Measurements from ENCODE around the gene NPTX1. TPM values are rescaled to one million over a fixed set of nuclear protein-coding genes. Genes with fewer than 3 reads are reported as not detected.

Gene NPTX1
- total and polyA plus RNA-seq, 12 donors, result 0.30 to 68.2 (median 5.5) TPM

GRCh38 chr17:80477647-80478478 lies 1.5 kb upstream of the NPTX1 start:
- DNase-seq, result peak in 6 of 7 donors; percentile 42 to 68 (median 58)

DNA sequence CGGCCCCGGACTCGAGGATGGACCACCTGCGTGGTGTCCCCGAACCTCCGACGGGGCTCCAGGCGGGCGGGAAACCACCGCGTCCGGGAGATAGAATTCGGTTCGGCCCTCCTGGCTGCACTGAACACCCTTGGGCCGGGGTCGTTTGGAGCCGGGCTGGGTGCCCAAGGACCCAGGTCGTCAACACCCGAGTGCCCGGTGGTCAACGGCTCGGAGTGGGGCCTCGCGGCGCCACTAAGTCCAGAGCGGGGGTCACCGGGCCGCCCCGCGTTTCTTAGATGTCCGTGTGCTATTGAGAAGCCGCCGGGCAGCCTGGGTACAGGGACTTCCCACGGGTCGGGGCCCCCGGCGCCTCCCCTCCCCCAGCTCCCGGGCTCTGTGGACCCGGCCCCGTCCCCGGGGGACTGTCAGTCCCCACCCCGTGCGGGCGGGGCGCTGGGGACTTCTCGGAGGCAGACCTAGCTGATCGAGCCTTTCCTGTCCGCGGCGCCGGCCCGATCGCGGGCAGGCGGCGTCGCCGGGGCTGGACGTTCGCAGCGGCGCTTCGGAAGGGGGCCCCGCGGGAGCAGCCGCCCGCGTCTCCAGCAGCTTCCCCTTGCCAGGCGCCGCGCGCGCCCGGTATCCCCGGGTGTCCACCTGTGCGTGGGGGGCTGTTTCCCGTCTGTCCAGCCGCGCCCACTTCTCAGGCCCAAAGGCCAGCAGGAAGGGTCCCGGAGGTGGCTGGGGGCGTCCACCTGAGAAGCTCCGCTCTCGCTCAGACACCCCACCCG lies 655 bp upstream of the NPTX1 start:
- Histone ChIP-seq H3K4me3 (peak overlapping the region in 1 of 4 donors; percentile 50), H3K4me1 (replicated peaks in 1 of 2) (peaks cover 30 to 41% of the 10 kb centered on the region in 2 donors), H3K36me3 (replicated peaks in 1 of 2) (no peaks in the 10 kb centered on the region), H3K27ac (no peak overlapping the region), H3K27me3 (peaks cover 71% of the 10 kb centered on the region), H3K9me3 (replicated peaks in 1 of 3) (no peaks in the 10 kb centered on the region)
- DNase-seq, result no peak
- intact Hi-C loops (cut with DNase I), result no loop called here
- TF ChIP-seq, protein P1, sequence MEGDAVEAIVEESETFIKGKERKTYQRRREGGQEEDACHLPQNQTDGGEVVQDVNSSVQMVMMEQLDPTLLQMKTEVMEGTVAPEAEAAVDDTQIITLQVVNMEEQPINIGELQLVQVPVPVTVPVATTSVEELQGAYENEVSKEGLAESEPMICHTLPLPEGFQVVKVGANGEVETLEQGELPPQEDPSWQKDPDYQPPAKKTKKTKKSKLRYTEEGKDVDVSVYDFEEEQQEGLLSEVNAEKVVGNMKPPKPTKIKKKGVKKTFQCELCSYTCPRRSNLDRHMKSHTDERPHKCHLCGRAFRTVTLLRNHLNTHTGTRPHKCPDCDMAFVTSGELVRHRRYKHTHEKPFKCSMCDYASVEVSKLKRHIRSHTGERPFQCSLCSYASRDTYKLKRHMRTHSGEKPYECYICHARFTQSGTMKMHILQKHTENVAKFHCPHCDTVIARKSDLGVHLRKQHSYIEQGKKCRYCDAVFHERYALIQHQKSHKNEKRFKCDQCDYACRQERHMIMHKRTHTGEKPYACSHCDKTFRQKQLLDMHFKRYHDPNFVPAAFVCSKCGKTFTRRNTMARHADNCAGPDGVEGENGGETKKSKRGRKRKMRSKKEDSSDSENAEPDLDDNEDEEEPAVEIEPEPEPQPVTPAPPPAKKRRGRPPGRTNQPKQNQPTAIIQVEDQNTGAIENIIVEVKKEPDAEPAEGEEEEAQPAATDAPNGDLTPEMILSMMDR (IDR thresholded peaks at IDR 0.05), result no peak
- no peak for TF ChIP-seq POLR2A (IDR thresholded peaks at IDR 0.05)
- WGBS, 4 donors, result 0 to 1% (median 1%) methylated on average over 1 to 84 of the region's 84 CpGs; no CpG with 5 or more reads in 1 of the 4 donors

More at GRCh38 chr17:80477647-80478478, 1.5 kb upstream of the NPTX1 start:
- 2 to 10% (median 2%) methylated on average over 2 to 102 of the region's 103 CpGs; no CpG with 5 or more reads in 1 of the 4 donors for WGBS, 4 donors
- Histone ChIP-seq H3K27me3 (peaks cover 68% of the 10 kb centered on the region), H3K9me3 (replicated peaks in 1 of 3) (no peaks in the 10 kb centered on the region), H3K27ac (no peak overlapping the region), H3K4me3 (peak overlapping the region in 1 of 4 donors; percentile 50), H3K36me3 (replicated peaks in 1 of 2) (no peaks in the 10 kb centered on the region), H3K4me1 (replicated peaks in 1 of 2) (peaks cover 30 to 41% of the 10 kb centered on the region in 2 donors)
- TF ChIP-seq, protein P1 (IDR thresholded peaks at IDR 0.05), result peak in 4 of 6 experiments; percentile 39 to 48 (median 43)
- no peak for TF ChIP-seq POLR2A (IDR thresholded peaks at IDR 0.05)
- intact Hi-C loops (cut with DNase I), result no loop called here

- intact Hi-C loops (cut with DNase I), result loop anchor here in 1 of 2 donors (5.0 kb wide), 1 partner anchor 48 kb away; no protein-coding TSS in a partner anchor
Measured at GRCh38 chr17:80474961-80475909, 1.2 kb downstream of the NPTX1 start.

More at GRCh38 chr17:80474961-80475909, 1.2 kb downstream of the NPTX1 start:
- Histone ChIP-seq H3K36me3 (replicated peaks in 1 of 2) (no peaks in the 10 kb centered on the region), H3K27me3 (peaks cover 57% of the 10 kb centered on the region), H3K9me3 (replicated peaks in 1 of 3) (no peaks in the 10 kb centered on the region), H3K27ac (no peak overlapping the region), H3K4me1 (replicated peaks in 1 of 2) (peaks cover 30 to 41% of the 10 kb centered on the region in 2 donors), H3K4me3 (peak overlapping the region in 1 of 4 donors; percentile 50)
- DNase-seq, result no peak
- TF ChIP-seq POLR2A (IDR thresholded peaks at IDR 0.05), result no peak
- TF ChIP-seq, protein P1 (IDR thresholded peaks at IDR 0.05), result no peak
- 2 to 7% (median 3%) methylated on average over 21 to 55 of the region's 55 CpGs for WGBS, 4 donors

Data from adrenal gland (tissue), 12 donors.